HG02970 (cell line): ENCODE data around the gene ICAM2.

Source experiments
- ATAC-seq: cut with Tn5 transposase; IDR thresholded peaks from one replicate; pipeline ENCODE4 v1.9.1; 2021; ENCODE audit warnings: mild to moderate bottlenecking, moderate library complexity, moderate number of reproducible peaks; ENCODE audit not compliant: unreplicated experiment, low FRiP score

The ICAM2 gene

GRCh38 chr17:64020056-64020766 is at the start of gene ICAM2:
Gene ICAM2 (minus strand): TSS chr17:64020633. CDS start chr17:64006691, 13,942 bp downstream.
- ATAC-seq = peak; percentile 53

GRCh38 chr17:64070213-64070612 is 49.8 kb upstream of the ICAM2 start:
- no peak for ATAC-seq

- no peak for ATAC-seq
These were observed 48.7 kb upstream of the ICAM2 start for GRCh38 chr17:64069143-64069542.

GRCh38 chr17:64067657-64068056 is 47.2 kb upstream of the ICAM2 start:
- no peak for ATAC-seq

GRCh38 chr17:64066716-64067115 is 46.3 kb upstream of the ICAM2 start:
- ATAC-seq = no peak

- no peak for ATAC-seq
These were observed 44.7 kb upstream of the ICAM2 start for GRCh38 chr17:64065161-64065560.

- no peak for ATAC-seq
These were observed 43.9 kb upstream of the ICAM2 start for GRCh38 chr17:64064331-64064730.

- no peak for ATAC-seq
These were observed 43.4 kb upstream of the ICAM2 start for GRCh38 chr17:64063766-64064224.

DNA sequence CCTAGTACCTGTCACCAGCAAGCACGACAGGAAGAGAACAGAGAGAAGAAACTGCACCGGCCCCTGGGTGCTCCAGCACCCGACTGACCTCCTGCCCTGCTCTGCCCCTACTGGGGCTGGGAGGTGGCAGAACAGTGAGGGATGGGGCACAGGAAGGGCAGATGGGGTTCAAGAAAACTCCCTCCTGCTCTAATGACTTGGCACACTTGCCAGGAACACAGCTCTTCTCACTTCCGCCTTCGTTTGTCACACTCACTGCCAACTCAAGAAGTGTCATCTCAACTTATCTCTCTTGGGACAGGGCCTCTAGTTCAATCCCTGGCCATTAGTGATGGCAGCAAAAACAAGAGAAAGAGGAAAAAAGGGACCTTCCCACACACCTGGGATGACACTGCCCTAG is 42.7 kb upstream of the ICAM2 start:
- no peak for ATAC-seq

DNA sequence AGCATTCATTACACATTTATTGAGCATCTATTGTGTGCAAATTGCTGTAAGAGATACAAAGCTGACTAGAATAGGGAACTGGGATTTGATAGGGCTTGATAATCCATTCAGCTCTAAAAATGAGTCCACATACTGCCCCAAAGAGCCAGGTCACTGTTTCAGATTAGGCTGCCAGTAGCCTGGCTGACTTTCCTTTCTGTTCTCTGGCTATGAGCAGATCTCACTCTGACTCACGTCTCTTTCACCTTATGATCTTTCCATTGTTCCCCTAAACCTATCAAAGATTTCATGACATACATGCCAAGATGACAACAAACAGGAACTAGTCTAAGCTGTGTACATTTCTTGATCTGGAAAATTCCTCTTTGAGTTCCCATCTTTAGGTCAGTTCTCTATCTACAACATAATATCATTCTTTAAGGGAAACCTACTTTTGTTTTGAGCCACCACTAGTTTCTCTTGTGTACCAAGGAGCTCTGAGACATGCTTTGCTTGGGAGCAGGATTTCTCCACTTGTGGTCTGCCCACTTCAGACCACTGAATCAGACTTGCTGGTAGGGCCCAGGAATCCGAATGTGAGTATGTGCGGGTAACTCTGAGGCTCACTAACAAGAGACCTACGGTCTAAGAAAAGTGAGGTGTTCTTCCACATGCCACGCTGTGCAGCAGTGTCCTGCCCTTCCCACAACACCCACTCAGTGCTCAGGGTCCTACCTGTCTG is 40.9 kb upstream of the ICAM2 start:
- no peak for ATAC-seq

DNA sequence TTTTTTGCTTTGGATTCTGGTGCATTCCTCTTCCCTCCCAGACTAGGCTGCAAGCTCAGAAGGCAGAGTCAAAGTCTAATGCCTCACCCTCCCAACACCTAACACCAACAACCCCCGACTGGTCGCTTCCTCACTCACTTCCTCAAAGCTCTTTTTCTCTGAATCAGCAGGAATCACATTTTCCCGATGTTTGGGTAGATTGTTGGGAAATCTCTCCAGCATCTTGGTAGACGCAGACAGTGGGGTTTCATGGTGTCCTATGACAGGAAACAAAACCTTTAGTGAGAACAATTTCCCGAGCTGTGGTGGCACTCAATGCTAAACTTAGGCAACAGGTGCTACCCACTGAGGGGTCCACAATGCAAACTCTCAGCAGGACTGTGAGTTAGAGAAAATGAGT is 39.9 kb upstream of the ICAM2 start:
- ATAC-seq = no peak

DNA sequence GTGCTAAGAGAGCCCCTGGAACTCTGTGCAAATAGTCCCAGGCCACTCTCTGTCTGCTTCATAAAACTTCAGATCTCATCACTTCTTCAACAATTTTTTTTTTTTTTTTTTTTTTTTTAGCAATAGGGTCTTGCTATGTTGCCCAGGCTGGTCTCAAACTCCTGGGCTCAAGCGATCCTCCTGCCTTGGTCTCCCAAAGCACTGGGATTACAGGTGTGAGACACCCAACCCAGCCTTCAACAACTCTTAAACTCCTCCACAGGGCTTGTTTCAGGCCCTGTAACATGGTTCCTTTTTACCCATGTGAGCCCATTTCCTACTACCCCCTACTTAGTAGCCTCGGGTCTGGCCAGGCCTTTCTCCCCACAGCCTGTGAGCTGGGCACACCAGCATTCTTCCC is 39.3 kb upstream of the ICAM2 start:
- no peak for ATAC-seq

- ATAC-seq = no peak
These were observed 38.2 kb upstream of the ICAM2 start for GRCh38 chr17:64058621-64059020.

DNA sequence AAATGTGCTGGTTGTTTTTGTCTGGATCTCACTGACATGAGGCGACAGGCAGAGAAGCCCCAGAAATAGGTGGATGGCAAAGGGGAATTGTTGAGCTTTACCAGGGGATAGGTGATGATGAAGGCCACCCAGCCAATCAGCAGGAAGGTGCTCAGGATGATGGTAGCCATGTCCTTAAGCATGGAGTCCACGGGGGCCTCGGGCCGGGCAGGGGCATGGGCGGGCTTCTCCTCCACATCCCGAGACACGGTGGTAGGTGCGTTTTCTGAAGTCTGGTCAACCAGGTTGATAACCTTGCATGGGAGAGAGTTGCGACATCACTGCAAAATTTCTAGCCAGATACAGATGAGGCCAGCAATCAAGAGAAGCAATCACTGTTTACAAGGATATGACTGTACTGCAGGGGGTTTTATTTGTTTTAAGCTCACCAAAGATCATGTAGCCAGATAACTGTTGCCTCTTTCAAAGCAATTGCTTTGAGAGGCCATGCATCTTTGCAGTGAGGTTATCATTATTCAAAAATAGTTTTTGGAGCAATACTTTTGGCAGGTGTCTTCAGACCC is 37.3 kb upstream of the ICAM2 start:
- no peak for ATAC-seq

DNA sequence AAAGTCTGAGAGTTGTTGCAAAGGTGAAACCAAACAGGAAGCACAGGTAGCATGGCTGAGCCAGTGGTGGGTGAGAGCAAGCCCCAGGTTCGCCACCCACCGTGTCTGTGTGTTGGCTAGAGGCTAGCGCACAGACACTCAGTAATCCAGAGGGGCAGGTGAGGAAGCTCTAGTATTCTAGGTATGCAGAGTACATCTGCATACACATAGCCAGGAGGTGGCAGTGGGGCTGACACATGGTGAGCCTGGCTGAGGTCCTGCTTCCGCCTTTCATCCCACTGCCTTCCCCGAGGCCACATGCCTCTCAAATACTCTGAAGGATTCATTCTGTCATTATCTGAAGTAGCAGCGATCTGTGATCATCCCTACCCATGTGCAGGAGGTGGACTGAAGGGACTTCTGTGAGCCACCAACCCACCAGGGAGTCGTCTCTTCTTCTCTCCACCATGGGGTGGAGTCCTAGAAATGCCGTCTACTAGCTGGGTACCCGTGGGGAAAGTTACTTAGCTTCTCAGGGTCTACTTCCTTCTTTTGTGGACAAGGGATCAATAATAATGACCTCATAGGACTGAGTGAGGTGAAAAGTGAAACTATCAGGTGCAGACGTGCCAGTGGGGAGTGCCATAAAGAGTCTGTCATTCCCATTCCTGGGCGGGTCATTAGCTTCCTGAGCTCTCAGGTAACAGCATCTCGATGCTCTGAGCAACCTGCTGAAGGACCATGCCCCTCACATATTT is 36.0 kb upstream of the ICAM2 start:
- ATAC-seq = peak; percentile 55

DNA sequence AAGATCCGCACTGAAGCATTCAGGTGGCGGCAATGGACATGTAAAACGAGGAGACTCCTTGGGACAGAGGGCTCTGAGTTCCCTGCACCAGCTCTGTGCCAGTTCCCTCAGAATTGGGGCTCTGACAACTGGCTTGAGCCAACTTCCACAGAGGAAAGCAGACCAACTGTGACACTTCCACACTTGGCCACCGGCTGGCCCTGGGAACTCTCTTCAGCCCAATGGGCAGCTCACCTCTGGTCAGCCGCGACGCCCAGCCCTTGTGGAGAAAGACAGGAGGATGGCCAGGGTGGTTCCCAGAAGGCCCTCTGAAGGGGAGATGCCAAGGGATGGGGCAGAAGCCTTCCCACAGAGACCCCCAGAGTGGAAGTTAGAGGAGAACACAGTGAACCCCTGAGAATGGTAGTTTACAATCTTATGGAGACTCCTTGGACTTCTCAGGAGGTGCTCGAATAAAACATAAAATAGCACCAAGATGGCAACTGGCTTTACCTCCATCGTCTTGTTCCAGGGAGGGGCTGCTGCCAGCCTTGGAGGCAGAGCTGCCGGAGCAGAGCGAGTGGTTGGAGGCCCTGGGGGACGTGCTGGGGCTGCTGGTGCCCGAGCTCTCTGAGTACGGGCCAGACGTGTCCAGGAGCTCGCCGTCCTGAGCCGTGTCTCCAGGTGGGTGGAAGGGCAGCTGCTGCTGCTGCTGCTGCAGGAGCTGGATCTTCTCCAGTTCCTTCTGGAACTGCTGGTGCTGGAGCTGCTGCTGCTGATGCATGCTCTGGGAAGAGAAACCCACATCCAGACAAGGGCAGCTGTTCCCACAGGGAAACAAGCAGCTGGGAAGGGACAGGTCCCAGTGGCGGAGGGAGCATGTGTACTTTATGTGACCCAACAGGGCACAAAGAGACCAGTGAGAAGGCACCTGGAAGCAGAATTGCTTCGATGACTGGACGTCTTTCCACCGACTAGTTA is 35.0 kb upstream of the ICAM2 start:
- ATAC-seq = no peak

GRCh38 chr17:64054304-64054703 is 33.9 kb upstream of the ICAM2 start:
- ATAC-seq = no peak

GRCh38 chr17:64053101-64053500 is 32.7 kb upstream of the ICAM2 start:
- no peak for ATAC-seq

DNA sequence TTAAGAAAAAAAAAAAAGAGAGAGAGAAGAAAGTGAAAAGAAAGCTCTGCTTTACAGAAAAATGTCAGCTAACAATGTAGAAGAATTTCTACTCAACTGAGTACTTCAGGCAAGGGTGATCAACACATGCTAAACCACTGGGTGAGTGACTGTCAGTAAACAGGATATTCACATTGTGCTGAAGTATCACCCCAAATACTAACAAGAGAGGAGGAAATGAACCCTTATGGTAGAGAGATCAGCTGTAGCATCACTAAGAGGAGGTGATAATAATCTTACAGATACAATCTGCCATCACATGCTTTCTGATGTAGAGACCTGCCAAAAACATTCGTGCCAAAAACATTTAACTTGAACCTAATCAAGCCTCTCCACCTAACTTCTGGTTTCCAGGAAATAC is 30.7 kb upstream of the ICAM2 start:
- no peak for ATAC-seq

- no peak for ATAC-seq
These were observed 28.4 kb upstream of the ICAM2 start for GRCh38 chr17:64048805-64049204.
